NCI-H2196 (cell line): Measurements from ENCODE around the gene CRYBB2.
"Not testable (repeated sequence)": the region's sequence is repeated elsewhere in the genome, so short reads cannot be mapped to it uniquely, and the experiment has no call there.

Source experiments
- DNase-seq: peaks from one replicate; lab custom pipeline; 2025; ENCODE audit not compliant: unreplicated experiment; lab: John Stamatoyannopoulos, UW

CRYBB2 gene

DNA sequence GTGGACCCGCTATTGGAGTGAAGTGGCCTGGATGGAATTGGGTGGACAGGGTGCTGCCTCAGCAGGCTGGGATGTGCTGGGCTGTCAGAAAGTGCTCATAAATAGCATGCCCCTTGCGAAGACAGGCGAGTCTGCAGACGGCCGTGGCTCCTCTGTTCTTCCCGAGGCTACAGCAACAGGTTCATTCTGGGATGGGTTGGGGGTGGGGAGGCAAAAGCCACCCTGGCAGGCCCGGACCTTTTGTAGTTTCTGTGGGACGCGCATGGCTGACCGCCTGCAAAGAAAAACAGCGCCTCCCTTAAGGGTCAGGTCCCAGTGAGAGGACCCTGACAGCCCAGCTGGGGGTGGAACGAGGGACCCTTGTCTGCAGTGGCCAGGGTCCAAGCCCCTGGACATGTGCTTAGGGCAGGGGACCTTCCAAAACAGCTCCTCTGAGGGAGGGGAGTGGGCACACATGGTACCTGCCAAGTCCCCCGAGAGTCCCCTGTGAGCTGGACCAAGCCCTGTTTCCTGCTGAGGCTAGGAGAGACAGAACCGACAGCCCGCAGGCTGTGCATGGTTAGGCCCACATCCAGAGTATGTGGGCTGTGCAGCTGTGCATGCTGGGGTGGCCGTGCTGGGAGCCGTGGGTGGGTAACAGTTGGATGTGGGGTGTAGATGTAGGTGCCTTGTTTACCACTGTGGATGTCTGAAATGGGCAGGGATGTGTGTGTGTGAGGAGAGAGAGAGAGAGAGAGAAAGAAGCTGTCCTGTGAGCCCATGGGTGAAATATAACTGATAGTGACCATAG lies 19.5 kb upstream of the CRYBB2 start, which contains the start of gene CRYBB3:
TSS of gene CRYBB3 (plus strand) at position 128 of the 790 bp plus-strand sequence. CDS start 1,539 bp downstream, outside the sequence.
- no peak for DNase-seq

DNA sequence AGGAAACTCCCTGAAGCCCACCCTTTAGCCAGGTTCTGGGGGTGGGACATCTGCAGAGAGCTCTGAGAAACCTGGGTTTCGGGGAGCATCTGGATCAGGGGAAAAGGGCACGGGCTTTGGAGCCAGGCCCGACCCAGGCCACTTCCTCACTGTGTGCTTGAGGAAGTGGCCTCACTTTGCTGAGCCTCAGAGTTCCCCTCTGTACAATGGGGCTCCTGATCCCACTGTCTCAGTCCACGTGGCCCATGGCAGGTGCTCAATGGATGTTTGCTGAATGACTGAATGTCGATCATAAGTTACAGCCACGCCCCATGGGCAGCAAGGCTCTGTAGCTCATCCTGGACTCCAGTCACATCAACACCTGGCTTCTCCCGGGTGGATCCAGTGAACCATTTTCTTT lies 18.5 kb upstream of the CRYBB2 start:
- no peak for DNase-seq

DNA sequence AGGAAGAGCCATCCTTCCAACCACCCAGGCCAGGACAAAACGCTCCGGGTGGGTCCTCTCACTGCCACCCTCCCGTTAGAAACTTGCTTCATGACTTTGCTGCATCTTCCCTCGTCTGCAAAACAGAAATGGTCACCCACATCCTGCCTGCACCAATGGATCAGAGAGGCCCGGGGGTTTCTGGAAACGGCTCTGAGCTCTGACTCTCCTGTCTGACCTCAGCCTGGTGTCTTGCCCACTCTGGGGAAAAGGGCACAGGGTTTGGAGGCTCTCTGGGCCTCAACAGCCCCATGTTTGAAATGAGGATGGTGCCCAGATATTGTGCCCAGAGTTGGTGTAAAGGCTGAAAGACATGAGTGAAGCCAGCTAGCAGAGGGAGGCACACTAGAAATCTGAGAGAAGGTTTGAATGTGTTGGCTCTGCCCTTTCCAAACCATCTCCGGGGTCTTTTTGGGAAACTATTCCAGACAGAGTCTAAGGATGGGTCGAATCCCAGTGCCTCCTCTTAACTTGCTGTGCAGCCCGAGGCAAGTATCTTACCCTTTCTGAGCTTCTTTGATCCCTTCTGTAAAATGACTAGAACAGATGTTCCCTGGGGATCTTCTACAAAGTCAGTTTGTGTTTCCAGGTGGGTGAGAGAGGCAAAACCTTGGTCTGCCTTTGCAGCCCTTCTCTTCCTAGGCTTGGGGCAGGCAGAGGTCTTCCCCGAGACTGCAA lies 17.7 kb upstream of the CRYBB2 start:
- no peak for DNase-seq

DNA sequence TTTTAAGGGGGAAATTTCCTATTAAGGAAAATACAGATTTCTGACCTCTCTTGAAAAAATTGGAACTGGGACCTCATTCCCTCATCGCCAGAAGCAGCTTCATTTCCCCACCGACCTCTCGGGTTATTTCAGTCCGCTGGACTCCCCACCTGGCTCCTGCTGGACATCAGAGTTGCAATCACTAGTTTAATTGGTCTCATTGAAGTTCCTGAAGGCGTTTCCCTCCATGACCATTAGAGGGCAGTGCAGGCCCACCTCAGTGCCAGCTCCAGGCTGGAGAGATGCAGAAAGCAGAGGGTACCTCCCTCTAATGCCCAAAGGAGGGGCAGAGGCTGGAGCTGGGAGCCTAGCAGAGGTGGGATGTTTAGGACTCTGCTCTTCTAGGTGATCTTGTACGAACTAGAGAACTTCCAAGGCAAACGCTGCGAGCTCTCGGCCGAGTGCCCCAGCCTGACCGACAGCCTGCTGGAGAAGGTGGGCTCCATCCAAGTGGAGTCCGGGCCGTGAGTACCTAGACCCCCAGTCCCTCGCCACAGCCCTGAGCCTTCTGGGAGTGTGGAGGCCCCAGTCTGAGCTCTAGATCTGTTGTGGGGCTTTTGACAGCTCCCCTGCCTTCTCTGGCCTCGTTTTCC lies 17.0 kb upstream of the CRYBB2 start:
- DNase-seq = peak; percentile 50

DNA sequence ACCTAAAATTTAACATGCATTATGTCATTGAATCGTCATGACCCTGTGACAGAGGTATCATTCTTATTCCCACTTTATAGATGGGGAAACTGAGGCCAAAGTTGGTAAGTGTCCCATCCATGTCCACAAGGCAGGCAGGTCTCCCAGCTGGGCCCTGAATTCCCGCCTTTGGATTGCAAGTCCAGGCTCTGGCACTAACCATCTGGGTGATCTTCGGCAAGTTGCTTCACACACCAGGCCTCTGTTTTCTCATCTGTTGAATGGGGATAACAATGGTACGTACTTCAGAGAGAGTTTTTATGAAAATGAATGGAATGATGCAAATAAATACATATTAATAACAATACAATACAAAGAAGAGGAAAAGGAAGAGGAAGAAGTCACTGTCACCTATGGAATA lies 16.4 kb upstream of the CRYBB2 start:
- DNase-seq = no peak

GRCh38 chr22:25204547-25204946 lies 14.9 kb upstream of the CRYBB2 start:
- DNase-seq = not testable (repeated sequence)

- no peak for DNase-seq
These were observed 13.6 kb upstream of the CRYBB2 start for GRCh38 chr22:25205847-25206246.

DNA sequence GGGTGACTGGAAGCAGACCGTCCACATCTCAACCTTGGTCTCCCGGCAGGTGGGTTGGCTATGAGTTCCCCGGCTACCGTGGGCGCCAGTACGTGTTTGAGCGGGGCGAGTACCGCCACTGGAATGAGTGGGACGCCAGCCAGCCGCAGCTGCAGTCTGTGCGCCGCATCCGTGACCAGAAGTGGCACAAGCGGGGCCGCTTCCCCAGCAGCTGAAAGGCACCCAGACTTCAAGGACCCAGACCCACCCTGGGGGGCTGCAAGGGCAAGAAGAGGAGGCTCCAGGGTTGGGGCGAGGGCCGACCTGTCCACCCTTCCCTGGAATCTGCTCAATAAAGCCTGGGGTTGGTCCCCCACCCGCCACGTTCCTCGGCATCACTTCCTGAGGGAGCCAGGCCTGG lies 12.4 kb upstream of the CRYBB2 start:
- DNase-seq = no peak

DNA sequence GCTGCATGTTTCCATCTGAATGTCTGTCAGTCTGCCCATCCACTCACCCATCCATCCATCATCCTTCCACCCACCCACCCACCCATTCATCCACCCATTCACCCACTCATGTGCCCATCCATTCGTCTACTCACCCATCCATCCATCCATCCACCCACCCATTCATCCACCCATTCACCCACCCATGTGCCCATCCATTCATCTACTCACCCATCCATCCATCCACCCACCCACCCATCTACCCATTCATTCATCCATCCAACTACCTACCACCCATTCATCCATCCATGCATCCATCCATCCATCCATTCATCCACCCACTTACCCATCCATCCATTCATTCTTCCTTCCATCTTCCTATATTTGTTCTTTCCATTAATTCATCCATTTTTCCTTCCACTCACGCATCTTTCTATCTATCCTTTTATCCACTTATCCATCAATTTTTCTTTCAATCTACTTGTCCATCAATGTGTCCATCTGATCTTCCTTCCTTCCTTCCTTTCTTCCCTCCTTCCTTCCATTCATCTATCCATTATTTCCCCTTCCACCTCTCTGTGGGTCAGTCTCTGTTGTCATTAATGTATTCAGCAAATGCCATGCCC lies 11.8 kb upstream of the CRYBB2 start:
- no peak for DNase-seq

GRCh38 chr22:25208328-25208727 lies 11.1 kb upstream of the CRYBB2 start:
- DNase-seq = no peak

DNA sequence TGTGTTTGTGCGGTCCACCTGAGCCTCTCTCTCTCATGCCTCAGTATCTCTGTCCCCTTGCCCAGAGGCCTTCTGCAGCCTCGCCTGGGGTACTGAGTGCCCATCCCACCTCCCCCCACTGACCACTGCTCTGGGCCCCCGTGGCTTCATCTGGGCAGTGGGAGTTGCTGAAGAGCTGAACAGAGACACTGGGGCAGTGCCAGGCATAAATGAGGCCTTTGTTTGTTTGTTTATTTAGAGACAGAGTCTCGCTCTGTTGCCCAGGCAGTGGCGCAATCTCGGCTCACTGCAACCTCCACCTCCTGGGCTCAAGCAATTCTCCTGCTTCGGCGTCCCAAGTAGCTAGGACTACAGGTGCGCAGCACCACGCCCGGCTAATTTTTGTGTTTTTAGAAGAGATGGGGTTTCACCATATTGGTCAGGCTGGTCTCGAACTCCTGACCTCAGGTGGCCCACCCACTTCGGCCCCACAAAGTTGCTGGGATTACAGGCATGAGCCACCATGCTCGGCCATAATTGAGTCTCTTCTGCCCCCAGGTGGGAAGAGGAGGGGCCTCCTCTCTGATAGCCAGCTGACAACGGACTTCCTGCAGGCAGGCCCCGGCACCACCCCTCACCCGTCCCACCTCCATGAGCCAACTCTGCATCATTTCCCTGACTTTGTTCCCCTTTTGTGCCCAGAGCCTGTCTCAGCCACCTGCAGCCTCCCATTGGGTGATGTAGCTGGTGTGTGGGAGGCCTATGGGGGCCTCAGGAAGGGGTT lies 10.5 kb upstream of the CRYBB2 start:
- DNase-seq = no peak

GRCh38 chr22:25210793-25211192 lies 8.6 kb upstream of the CRYBB2 start:
- DNase-seq = no peak

DNA sequence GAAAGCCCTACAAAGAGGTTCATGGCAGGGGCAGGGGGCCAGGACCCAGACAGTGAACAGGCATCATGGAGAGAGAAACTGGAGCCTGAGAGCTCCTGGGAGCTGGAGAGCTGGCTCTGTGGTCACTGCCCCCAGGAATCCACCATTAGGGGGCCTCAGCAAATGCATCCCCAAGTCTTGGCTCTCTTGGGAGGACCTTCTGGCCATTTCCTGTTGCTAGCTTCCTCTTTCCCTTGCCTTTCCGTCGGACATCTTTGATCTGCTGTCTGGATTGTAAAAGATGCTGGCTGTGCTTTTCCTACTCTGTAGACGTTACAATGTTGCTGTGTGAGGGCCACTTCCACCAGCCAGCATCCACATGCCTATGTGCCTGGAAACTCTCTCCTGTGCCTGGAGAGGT lies 7.1 kb upstream of the CRYBB2 start:
- no peak for DNase-seq

GRCh38 chr22:25213221-25213620 lies 6.2 kb upstream of the CRYBB2 start:
- DNase-seq = no peak

DNA sequence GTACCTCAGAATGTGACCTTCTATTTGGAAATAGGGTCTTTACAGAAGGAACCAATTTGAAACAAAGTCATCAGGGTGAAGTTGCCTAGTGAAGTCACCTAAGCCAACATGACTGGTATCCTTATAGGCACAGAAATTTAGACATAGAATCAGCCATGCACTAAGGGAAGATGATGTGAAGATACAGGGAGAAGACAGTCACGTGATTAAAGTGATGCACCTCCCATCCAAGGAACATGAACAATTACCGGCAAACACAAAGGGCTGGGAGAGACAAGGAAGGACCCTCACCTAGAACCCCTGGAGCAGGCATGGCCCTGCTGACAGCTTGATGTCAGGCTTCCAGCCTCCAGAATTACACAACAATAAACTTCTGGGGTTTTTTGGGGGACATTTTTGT lies 3.2 kb upstream of the CRYBB2 start:
- no peak for DNase-seq

- DNase-seq = no peak
These were observed 556 bp downstream of the CRYBB2 start for GRCh38 chr22:25219948-25220442.

DNA sequence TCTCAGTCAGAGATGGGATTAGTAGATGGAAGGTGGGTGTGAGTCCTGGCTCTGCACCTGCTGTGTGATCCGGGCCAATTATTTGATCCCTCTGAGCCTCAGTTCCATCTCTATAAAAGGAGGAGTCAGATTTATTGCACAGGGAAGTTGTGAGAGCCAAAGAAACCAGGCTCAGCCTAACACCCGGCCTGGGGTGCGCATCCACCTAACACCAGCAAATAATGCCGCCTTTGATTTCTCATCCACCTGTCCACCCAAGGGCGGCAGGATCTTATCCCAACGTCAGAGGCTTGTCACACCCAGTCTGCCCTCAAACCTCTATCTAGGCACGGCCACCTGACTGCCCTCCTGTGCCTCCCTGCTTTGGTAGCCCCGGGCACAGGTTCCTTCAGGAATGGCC lies 2.4 kb downstream of the CRYBB2 start:
- no peak for DNase-seq

- no peak for DNase-seq
These were observed 3.9 kb downstream of the CRYBB2 start for GRCh38 chr22:25223269-25223850.

DNA sequence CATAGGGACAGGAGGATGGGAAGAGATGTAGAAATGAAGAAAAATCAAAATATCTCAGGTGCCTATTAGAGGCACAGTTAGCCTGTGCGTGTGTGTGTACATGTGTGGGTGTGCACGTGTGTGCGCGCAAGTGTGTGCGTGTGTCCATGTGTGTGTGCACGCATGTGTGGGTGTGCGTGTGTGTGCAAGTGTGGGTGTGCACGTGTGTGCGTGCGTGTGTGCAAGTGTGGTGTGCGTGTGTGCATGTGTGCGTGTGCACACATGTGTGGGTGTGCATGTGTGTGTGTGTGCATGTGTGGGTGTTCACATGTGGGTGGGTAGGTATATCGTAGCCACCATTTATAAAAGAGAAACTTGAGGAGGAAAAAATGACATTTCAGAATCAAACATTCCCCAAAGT lies 9.4 kb downstream of the CRYBB2 start:
- no peak for DNase-seq

GRCh38 chr22:25230760-25231159 lies 11.3 kb downstream of the CRYBB2 start:
- DNase-seq = not testable (repeated sequence)
